Measurements from ENCODE around the gene TLX3. TPM values are rescaled to one million over a fixed set of nuclear protein-coding genes. Genes with fewer than 3 reads are reported as not detected.
"Not testable (repeated sequence)": the region's sequence is repeated elsewhere in the genome, so short reads cannot be mapped to it uniquely, and the experiment has no call there.

TLX3 gene
- total and polyA plus RNA-seq, 7 donors, result not detected

GRCh38 chr5:171288066-171288465 is 21.0 kb upstream of the TLX3 start:
- no peaks in the 10 kb centered on the region for H3K9me3 ChIP-seq
- H3K36me3 ChIP-seq, result no peaks in the 10 kb centered on the region
- H3K4me1 ChIP-seq, result no peaks in the 10 kb centered on the region
- DNase-seq, result no peak
- intact Hi-C loops (cut with DNase I), result no loop called here
- 89 to 90% methylated on average over 2 of the region's 2 CpGs for WGBS, 2 donors
- TF ChIP-seq EP300 (IDR thresholded peaks at IDR 0.05), result no peak
- no peak for TF ChIP-seq POLR2A (IDR thresholded peaks at IDR 0.05)
- TF ChIP-seq, protein P1, sequence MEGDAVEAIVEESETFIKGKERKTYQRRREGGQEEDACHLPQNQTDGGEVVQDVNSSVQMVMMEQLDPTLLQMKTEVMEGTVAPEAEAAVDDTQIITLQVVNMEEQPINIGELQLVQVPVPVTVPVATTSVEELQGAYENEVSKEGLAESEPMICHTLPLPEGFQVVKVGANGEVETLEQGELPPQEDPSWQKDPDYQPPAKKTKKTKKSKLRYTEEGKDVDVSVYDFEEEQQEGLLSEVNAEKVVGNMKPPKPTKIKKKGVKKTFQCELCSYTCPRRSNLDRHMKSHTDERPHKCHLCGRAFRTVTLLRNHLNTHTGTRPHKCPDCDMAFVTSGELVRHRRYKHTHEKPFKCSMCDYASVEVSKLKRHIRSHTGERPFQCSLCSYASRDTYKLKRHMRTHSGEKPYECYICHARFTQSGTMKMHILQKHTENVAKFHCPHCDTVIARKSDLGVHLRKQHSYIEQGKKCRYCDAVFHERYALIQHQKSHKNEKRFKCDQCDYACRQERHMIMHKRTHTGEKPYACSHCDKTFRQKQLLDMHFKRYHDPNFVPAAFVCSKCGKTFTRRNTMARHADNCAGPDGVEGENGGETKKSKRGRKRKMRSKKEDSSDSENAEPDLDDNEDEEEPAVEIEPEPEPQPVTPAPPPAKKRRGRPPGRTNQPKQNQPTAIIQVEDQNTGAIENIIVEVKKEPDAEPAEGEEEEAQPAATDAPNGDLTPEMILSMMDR (IDR thresholded peaks at IDR 0.05), result no peak
- TF ChIP-seq POLR2AphosphoS5 (IDR thresholded peaks at IDR 0.05), result no peak
- no peaks in the 10 kb centered on the region for H3K27me3 ChIP-seq
- no peak overlapping the region for H3K27ac ChIP-seq
- H3K4me3 ChIP-seq, result no peak overlapping the region

DNA sequence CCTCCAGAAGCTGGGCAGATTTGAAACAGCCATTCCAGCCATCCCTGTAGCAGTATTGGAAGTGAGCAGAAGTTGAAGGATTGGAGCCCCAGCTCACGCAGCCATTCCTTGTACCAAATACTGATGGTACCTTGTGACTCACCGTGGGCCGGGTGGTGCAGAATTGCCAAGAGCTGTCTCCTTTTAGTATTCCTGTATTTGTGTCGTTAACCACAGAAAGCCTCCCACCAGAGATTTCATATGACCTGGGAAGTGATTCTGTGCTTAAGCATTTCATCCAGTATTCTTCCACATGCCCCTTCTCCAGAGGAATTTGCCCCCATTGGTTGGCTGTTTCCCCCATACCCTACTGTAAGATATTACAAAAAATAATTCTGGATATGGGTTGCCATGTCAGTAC is 17.7 kb upstream of the TLX3 start:
- Histone ChIP-seq H3K9me3 (no peaks in the 10 kb centered on the region), H3K36me3 (no peaks in the 10 kb centered on the region), H3K4me1 (no peaks in the 10 kb centered on the region), H3K4me3 (no peak overlapping the region), H3K27me3 (no peaks in the 10 kb centered on the region), H3K27ac (no peak overlapping the region)
- TF ChIP-seq, protein P1 (IDR thresholded peaks at IDR 0.05), result no peak
- TF ChIP-seq POLR2AphosphoS5 (IDR thresholded peaks at IDR 0.05) (no peak), POLR2A (IDR thresholded peaks at IDR 0.05) (no peak)
- DNase-seq, result no peak
- intact Hi-C loops (cut with DNase I), result no loop called here
- 96 to 97% methylated on average over 4 of the region's 4 CpGs for WGBS, 2 donors

- no peak overlapping the region for H3K4me3 ChIP-seq
- no peaks in the 10 kb centered on the region for H3K27me3 ChIP-seq
- WGBS, 2 donors, result 10 to 65% methylated on average over 1 of the region's 1 CpG
- no peaks in the 10 kb centered on the region for H3K9me3 ChIP-seq
- H3K4me1 ChIP-seq, result no peaks in the 10 kb centered on the region
- intact Hi-C loops (cut with DNase I), result no loop called here
- no peaks in the 10 kb centered on the region for H3K36me3 ChIP-seq
- no peak overlapping the region for H3K27ac ChIP-seq
- DNase-seq, result no peak
- TF ChIP-seq POLR2A (IDR thresholded peaks at IDR 0.05) (no peak), POLR2AphosphoS5 (IDR thresholded peaks at IDR 0.05) (no peak), EP300 (IDR thresholded peaks at IDR 0.05) (no peak)
- TF ChIP-seq, protein P1 (IDR thresholded peaks at IDR 0.05), result no peak
Measured at GRCh38 chr5:171295299-171295698, 13.7 kb upstream of the TLX3 start.

DNA sequence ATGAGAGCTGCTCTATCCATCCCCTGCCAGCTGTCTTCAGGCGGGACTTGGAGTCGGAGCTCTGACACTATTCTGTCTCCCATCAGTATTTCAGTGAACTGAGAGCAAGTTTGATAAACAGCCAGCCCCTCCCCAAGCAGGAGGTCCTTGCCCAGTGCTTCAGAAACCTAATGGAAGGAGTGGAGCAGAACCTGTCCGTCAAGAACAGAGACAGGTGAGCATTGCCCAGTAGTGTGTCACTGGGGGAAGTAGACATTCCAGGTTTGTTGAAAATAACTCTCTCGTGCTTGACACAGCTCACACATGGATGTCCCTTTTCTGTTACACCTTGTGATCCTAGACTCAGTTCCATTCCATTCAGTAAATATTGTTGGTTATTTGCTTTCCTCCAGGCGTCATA is 13.2 kb upstream of the TLX3 start:
- Histone ChIP-seq H3K9me3 (no peaks in the 10 kb centered on the region), H3K4me1 (no peaks in the 10 kb centered on the region), H3K4me3 (no peak overlapping the region), H3K27ac (no peak overlapping the region), H3K36me3 (no peaks in the 10 kb centered on the region), H3K27me3 (no peaks in the 10 kb centered on the region)
- 84 to 93% methylated on average over 5 of the region's 5 CpGs for WGBS, 2 donors
- DNase-seq, result no peak
- no peak for TF ChIP-seq POLR2AphosphoS5 (IDR thresholded peaks at IDR 0.05)
- no peak for TF ChIP-seq POLR2A (IDR thresholded peaks at IDR 0.05)
- no peak for TF ChIP-seq EP300 (IDR thresholded peaks at IDR 0.05)
- TF ChIP-seq, protein P1 (IDR thresholded peaks at IDR 0.05), result no peak
- intact Hi-C loops (cut with DNase I), result no loop called here

DNA sequence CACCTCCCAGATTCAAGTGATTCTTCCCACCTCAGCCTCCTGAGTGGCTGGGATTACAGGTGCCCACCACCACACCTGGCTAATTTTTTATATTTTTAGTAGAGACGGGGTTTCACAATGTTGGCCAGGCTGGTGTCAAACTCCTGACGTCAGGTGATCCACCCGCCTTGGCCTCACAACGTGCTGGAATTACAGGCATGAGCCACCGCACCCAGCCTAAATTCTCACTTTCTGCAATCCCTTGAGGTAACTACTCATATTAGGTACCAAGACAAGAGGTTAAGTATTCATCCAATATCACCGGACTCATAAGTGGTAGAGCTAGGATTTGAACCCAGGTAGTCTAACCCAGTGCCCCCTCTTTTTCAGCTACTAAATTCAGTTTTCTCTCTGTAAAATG is 11.1 kb upstream of the TLX3 start:
- intact Hi-C loops (cut with DNase I); H3K27ac ChIP-seq: not testable (repeated sequence)

More for the DNA sequence above, 11.1 kb upstream of the TLX3 start:
- not testable (repeated sequence) for H3K4me3 ChIP-seq, H3K27me3 ChIP-seq, H3K36me3 ChIP-seq, DNase-seq, H3K9me3 ChIP-seq, H3K4me1 ChIP-seq
- WGBS, 2 donors, result 95 to 97% methylated on average over 6 of the region's 6 CpGs

All from sigmoid colon (tissue), 7 donors.